PC-9 (cell line): ENCODE measurements around the gene SLC22A1. TPM values are rescaled to one million over a fixed set of nuclear protein-coding genes. Genes with fewer than 3 reads are reported as not detected.

Experiments
- BruUV-seq: library from RNA; stranded (reverse); fragments of 400-500 nt; replicated peaks from 2 replicates; lab custom pipeline; 2021; lab: Mats Ljungman, UMichigan
- CTCF ChIA-PET: fragments of 300-600 bp; sonication (Branson Sonifier 250); formaldehyde crosslinking; loops from one replicate; lab custom pipeline; 2022; ENCODE audit warnings: antibody characterized with exemption; lab: Charles Lee
- POLR2A ChIA-PET: fragments of 300-600 bp; sonication (Branson Sonifier 250); formaldehyde crosslinking; loops from one replicate; lab custom pipeline; 2022; ENCODE audit warnings: antibody characterized with exemption; ENCODE audit not compliant: unreplicated experiment; lab: Charles Lee
- DNase-seq, 2 experiments: peaks; one replicate each; pipeline versions ENCODE4 v3.0.0 to v3.0.0-alpha.2; 2015 to 2022; ENCODE audit warnings: mixed read lengths in 1 of 2
- H2AFZ ChIP-seq: fragments of 200-600 bp; sonication (generic); 2 replicates; pipeline ENCODE4 v1.8.1; 2017; ENCODE audit warnings: antibody characterized with exemption
- H3F3A ChIP-seq: fragments of 200-600 bp; sonication (generic); 2 replicates; pipeline ENCODE4 v1.8.1; 2017; ENCODE audit warnings: antibody characterized with exemption, mild to moderate bottlenecking, low read depth; ENCODE audit not compliant: insufficient read depth
- H3K27ac ChIP-seq: fragments of 200-600 bp; sonication (generic); 2 replicates; pipeline ENCODE4 v1.6.1; 2016; ENCODE audit warnings: mixed run types
- H3K27me3 ChIP-seq: fragments of 200-600 bp; sonication (generic); 2 replicates; pipeline ENCODE4 v1.6.1; 2016; ENCODE audit warnings: low read depth, mixed run types; ENCODE audit not compliant: insufficient read depth
- H3K36me3 ChIP-seq: fragments of 200-600 bp; sonication (generic); 2 replicates; pipeline ENCODE4 v1.6.1; 2016; ENCODE audit warnings: low read depth, mixed run types
- H3K4me1 ChIP-seq: fragments of 200-600 bp; sonication (generic); replicated peaks from 2 replicates; pipeline ENCODE4 v1.6.1; 2016; ENCODE audit warnings: mixed run types; ENCODE audit not compliant: insufficient read depth
- H3K4me2 ChIP-seq: fragments of 200-600 bp; sonication (generic); 2 replicates; pipeline ENCODE4 v1.6.1; 2017; ENCODE audit warnings: mixed run types
- H3K4me3 ChIP-seq: fragments of 200-600 bp; sonication (generic); 2 replicates; pipeline ENCODE4 v1.6.1; 2016; ENCODE audit warnings: mixed run types
- H3K79me2 ChIP-seq: fragments of 200-600 bp; sonication (generic); 2 replicates; pipeline ENCODE4 v1.6.1; 2017; ENCODE audit warnings: low read depth, mixed run types
- H3K9me2 ChIP-seq: fragments of 200-600 bp; sonication (generic); 2 replicates; pipeline ENCODE4 v1.8.1; 2017; ENCODE audit warnings: mild to moderate bottlenecking; ENCODE audit not compliant: insufficient read depth
- H3K9me3 ChIP-seq: fragments of 200-600 bp; sonication (generic); 2 replicates; pipeline ENCODE4 v1.8.1; 2016; ENCODE audit warnings: low read depth; ENCODE audit not compliant: insufficient read depth
- H4K20me1 ChIP-seq: fragments of 200-600 bp; sonication (generic); 2 replicates; pipeline ENCODE4 v1.8.1; 2017; ENCODE audit not compliant: insufficient read depth
- EZH2 ChIP-seq: fragments of 200-600 bp; sonication (generic); IDR thresholded peaks from 2 replicates; pipeline ENCODE4 v1.8.0; 2017; ENCODE audit warnings: antibody characterized with exemption, low read depth
- intact Hi-C: fragments of 100-400 bp; cut with micrococcal nuclease; formaldehyde crosslinking; loops from one replicate; pipeline ENCODE4 v1.10.0; 2022; ENCODE audit not compliant: unreplicated experiment
- total RNA-seq: library from RNA; stranded (reverse); gene quantifications from 2 replicates; pipeline ENCODE4 v1.2.3, GENCODE V29; 2021
- TF ChIP-seq, protein P1 (sequence below): fragments of 200-600 bp; sonication (generic); conservative IDR thresholded peaks from 2 replicates; pipeline ENCODE4 v1.6.1; 2017; ENCODE audit warnings: mixed run types, antibody characterized with exemption, mild to moderate bottlenecking, moderate library complexity

SLC22A1 gene
- total RNA-seq, 1 experiment from 2014 or later, result not detected

DNA sequence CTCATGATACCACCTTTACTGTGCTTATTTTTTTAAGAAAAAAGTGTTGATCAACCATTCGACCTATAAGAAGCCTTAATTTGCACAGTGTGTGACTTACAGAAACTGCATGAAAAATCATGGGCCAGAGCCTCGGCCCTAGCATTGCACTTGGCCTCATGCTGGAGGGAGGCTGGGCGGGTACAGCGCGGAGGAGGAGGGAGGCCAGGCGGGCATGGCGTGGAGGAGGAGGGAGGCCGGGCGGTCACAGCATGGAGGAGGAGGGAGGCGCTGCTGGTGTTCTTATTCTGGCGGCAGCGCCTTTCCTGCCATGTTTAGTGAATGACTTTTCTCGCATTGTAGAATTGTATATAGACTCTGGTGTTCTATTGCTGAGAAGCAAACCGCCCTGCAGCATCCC is 15.6 kb upstream of the SLC22A1 start:
- CTCF ChIA-PET, result no interaction called here
- no TSS peak for BruUV-seq

DNA sequence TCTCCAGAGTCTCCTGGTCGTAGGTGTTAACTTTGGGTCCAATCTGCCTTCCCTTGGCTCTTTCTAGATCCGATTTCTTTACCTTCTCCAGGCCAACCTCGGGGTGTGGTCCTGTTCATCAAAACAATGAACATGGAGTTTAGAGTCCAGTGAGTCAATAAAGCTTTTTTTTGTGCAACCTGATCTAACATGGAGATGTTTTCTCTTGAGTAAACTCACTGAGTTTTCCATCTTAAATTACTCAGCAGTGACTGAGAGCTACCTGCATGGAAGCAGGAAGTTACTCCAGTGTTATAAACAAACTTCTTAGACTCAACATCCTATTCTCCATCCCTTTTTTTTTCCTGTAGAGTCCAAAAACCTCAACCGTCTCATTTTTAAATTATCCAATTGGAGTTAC is 14.9 kb upstream of the SLC22A1 start:
- Histone ChIP-seq H3K79me2 (no peaks in the 10 kb centered on the region), H3K27ac (no peak overlapping the region), H2AFZ (no peak overlapping the region), H3K27me3 (no peaks in the 10 kb centered on the region), H4K20me1 (no peaks in the 10 kb centered on the region), H3K9me3 (no peaks in the 10 kb centered on the region), H3K4me2 (no peak overlapping the region), H3K36me3 (peaks cover 6% of the 10 kb centered on the region; the same call in 1 of the 2 replicates), H3K4me3 (no peak overlapping the region), H3K4me1 (no peaks in the 10 kb centered on the region), H3K9me2 (no peaks in the 10 kb centered on the region), H3F3A (no peaks in the 10 kb centered on the region)
- intact Hi-C loops, result no loop called here
- no TSS peak for BruUV-seq
- ChIA-PET CTCF (no interaction called here), POLR2A (no interaction called here)
- DNase-seq, result no peak
- TF ChIP-seq EZH2, result no peak
- TF ChIP-seq, protein P1, sequence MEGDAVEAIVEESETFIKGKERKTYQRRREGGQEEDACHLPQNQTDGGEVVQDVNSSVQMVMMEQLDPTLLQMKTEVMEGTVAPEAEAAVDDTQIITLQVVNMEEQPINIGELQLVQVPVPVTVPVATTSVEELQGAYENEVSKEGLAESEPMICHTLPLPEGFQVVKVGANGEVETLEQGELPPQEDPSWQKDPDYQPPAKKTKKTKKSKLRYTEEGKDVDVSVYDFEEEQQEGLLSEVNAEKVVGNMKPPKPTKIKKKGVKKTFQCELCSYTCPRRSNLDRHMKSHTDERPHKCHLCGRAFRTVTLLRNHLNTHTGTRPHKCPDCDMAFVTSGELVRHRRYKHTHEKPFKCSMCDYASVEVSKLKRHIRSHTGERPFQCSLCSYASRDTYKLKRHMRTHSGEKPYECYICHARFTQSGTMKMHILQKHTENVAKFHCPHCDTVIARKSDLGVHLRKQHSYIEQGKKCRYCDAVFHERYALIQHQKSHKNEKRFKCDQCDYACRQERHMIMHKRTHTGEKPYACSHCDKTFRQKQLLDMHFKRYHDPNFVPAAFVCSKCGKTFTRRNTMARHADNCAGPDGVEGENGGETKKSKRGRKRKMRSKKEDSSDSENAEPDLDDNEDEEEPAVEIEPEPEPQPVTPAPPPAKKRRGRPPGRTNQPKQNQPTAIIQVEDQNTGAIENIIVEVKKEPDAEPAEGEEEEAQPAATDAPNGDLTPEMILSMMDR, result no peak

More for the DNA sequence above, 15.6 kb upstream of the SLC22A1 start:
- POLR2A ChIA-PET, result no interaction called here
- H3K27ac ChIP-seq, result no peak overlapping the region
- no peaks in the 10 kb centered on the region for H3F3A ChIP-seq
- DNase-seq, result no peak
- no peaks in the 10 kb centered on the region for H3K9me2 ChIP-seq
- no peak overlapping the region for H3K4me2 ChIP-seq
- H3K79me2 ChIP-seq, result no peaks in the 10 kb centered on the region
- peaks cover 6% of the 10 kb centered on the region; the same call in 1 of the 2 replicates for H3K36me3 ChIP-seq
- intact Hi-C loops, result no loop called here
- H3K4me3 ChIP-seq, result no peak overlapping the region
- no peak for TF ChIP-seq EZH2
- TF ChIP-seq, protein P1, result no peak
- H3K9me3 ChIP-seq, result no peaks in the 10 kb centered on the region
- no peaks in the 10 kb centered on the region for H3K27me3 ChIP-seq
- H3K4me1 ChIP-seq, result no peaks in the 10 kb centered on the region
- no peaks in the 10 kb centered on the region for H4K20me1 ChIP-seq
- no peak overlapping the region for H2AFZ ChIP-seq

DNA sequence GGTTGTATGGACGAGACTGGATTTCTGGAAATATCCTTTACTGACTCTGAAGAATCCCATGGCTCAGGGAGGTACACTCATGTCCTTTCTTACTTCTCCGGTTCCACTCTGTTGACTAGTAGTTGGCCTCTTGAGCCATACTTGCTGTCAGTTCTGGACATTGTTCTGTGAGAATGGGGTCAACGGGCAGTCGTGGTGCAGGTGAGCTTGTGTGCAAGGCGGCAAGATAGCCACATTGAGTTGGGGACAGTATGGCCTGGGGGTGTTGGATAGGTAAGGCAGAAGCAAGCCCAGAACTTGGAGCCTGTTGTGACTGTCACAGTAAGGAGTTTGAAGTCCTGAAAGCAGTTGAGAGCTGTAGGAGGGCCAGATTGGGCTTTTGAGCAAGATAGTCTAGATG is 13.5 kb upstream of the SLC22A1 start:
- Histone ChIP-seq H3K27ac (no peak overlapping the region), H4K20me1 (no peaks in the 10 kb centered on the region), H3F3A (no peaks in the 10 kb centered on the region), H3K36me3 (peaks cover 6% of the 10 kb centered on the region; the same call in 1 of the 2 replicates), H3K9me2 (no peaks in the 10 kb centered on the region), H3K4me1 (no peaks in the 10 kb centered on the region), H3K9me3 (no peaks in the 10 kb centered on the region), H2AFZ (no peak overlapping the region), H3K4me3 (no peak overlapping the region), H3K4me2 (no peak overlapping the region), H3K27me3 (no peaks in the 10 kb centered on the region), H3K79me2 (no peaks in the 10 kb centered on the region)
- POLR2A ChIA-PET, result no interaction called here
- TF ChIP-seq, protein P1, result no peak
- TF ChIP-seq EZH2, result no peak
- no TSS peak for BruUV-seq
- CTCF ChIA-PET, result no interaction called here
- intact Hi-C loops, result no loop called here
- DNase-seq, result no peak
